Muscle layer of colon (tissue), 2 donors: Measurements from ENCODE around the gene GATA2.

ENCODE experiments used
- H3K27ac ChIP-seq: one replicate; pipeline ENCODE4 v1.7.0; 2013; ENCODE audit warnings: low read depth, mild to moderate bottlenecking, low read length, moderate library complexity
- H3K27me3 ChIP-seq, 2 donors: one replicate each; pipeline ENCODE4 v1.7.0; 2013; ENCODE audit warnings: low read length in 2 of 2, mild to moderate bottlenecking in 2 of 2; ENCODE audit not compliant: insufficient read depth in 2 of 2, control insufficient read depth in 1 of 2
- H3K36me3 ChIP-seq: one replicate; pipeline ENCODE4 v1.7.0; 2013; ENCODE audit warnings: mild to moderate bottlenecking, low read length; ENCODE audit not compliant: insufficient read depth
- H3K4me1 ChIP-seq: one replicate; pipeline ENCODE4 v1.7.0; 2013; ENCODE audit warnings: mild to moderate bottlenecking, low read length; ENCODE audit not compliant: insufficient read depth
- H3K4me3 ChIP-seq, 2 donors: one replicate each; pipeline ENCODE4 v1.7.0; 2013; ENCODE audit warnings: low read length in 2 of 2, low read depth in 1 of 2, mild to moderate bottlenecking in 1 of 2, moderate library complexity in 1 of 2
- H3K9ac ChIP-seq: one replicate; pipeline ENCODE4 v1.7.0; 2013; ENCODE audit warnings: low read length
- H3K9me3 ChIP-seq: one replicate; pipeline ENCODE4 v1.7.0; 2013; ENCODE audit warnings: mild to moderate bottlenecking, low read length
- donor health status: abdominal sarcoma.
- donor health status: Adenocarcinoma of cecum.

Gene GATA2

DNA sequence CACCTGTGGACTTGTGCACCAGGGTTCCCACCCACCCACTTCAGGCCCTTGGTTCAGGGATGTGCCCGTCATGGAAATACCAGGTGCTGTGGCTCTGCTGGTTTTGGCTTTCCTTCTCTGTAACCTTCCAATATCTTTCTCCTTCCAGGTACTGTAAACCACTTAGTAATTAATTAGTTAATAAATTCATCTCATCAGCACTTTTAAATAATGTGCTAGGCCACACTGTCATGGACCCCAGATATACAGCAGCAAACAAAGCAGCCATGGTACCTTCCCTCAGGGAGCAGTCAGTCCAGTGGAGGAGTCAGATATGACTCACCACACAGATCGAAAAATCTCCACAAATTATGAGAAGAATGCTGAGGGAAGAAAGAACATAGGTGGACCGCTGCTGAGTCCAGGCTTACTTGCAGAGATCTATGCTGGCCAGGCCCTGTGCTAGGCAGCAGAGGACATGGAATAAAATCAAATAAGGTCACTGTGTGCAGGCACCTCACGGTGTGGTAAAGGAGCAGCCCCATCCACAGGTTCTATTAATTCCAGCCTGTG is 6.8 kb upstream of the GATA2 start:
- Histone ChIP-seq H3K9me3 (no peaks in the 10 kb centered on the region), H3K27me3 (peaks cover 36 to 65% of the 10 kb centered on the region in 2 donors)

DNA sequence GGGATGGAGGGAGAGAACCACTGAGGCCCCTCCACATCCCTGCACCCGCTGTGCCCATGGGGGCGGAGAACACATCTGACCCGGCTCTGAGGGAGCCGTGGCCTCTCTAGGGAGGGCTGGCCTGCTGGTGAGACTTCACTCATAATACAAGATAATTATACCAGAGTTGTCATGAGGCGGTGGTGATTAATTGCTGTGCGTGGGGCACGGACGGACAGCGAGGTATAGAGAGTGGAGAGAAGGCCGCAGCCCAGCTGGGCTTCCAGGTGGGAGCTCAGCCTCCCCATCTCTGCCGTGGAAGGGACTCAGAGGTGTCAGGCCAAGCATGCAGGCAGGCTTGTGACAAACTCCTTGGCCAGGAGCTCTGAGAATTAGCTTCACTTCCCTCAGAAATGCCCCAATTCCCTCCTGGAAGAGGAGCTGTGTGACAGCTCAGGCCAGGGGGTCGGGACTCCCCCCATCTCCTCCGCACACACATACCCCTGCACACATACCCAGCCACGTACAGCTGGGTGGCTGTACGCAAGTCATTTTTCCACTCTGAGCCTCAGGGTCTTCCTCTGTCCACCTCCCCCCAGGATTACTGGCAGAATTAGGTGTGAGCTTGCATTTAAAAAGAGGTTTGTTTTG is 6.0 kb upstream of the GATA2 start:
- Histone ChIP-seq H3K4me1 (peaks cover 7% of the 10 kb centered on the region), H3K9me3 (no peaks in the 10 kb centered on the region), H3K9ac (no peak overlapping the region), H3K27me3 (peaks cover 44 to 64% of the 10 kb centered on the region in 2 donors), H3K4me3 (no peak overlapping the region), H3K36me3 (no peaks in the 10 kb centered on the region), H3K27ac (no peak overlapping the region)

More for the DNA sequence above, 6.8 kb upstream of the GATA2 start:
- Histone ChIP-seq H3K4me1 (peaks cover 7% of the 10 kb centered on the region), H3K4me3 (no peak overlapping the region), H3K27ac (no peak overlapping the region), H3K36me3 (no peaks in the 10 kb centered on the region), H3K9ac (no peak overlapping the region)

- H3K4me1 ChIP-seq: peaks cover 7% of the 10 kb centered on the region
These were observed 5.2 kb upstream of the GATA2 start for GRCh38 chr3:128498127-128498626.

DNA sequence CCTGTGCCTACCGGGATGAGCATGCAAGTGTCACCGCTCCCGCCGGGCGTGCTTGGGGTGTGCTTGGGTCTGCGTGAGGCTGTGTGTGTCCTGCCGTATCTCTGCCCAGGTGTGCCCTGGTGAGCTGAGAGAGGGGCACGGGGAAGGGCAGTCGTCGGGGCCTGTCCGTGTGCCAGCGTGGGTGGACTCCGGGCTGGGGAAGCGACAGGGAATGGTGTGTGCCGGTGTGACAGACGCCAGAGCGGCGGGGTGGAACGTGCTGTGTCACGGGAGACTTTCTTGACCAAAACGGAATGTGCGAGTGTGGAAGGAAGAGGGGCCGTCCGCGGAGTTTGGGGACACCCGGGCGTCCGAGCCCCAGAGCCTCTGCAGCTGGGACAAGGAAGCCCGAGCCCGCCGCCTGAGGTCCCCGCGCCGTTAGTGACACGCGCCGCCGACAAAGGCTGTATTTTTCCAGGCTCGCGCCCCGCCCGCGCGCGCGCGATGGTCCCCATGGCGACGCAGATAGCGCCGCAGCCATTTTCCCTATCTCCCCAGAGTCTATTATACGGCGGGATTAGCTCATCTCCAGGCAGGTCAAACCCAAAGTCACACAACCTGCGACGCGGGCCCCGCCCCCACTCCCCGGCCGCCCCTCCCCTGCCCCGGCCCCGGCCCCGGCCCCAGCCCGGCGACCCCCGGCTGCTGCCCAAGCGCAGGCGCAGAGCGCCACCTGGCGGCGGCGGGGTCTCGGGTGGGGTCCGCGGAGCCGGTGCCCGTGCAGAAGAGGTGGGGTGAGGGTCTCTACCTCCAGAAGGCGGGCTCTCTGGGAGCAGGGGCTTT is 4.5 kb upstream of the GATA2 start:
- H3K4me1 ChIP-seq: peaks cover 7% of the 10 kb centered on the region
- no peaks in the 10 kb centered on the region for H3K36me3 ChIP-seq
- peaks cover 50 to 72% of the 10 kb centered on the region in 2 donors for H3K27me3 ChIP-seq
- no peaks in the 10 kb centered on the region for H3K9me3 ChIP-seq
- H3K27ac ChIP-seq: no peak overlapping the region
- peak overlapping the region; percentile 38 to 50 for H3K4me3 ChIP-seq
- no peak overlapping the region for H3K9ac ChIP-seq

More at GRCh38 chr3:128498127-128498626, 5.2 kb upstream of the GATA2 start:
- H3K27ac ChIP-seq: no peak overlapping the region
- no peaks in the 10 kb centered on the region for H3K9me3 ChIP-seq
- H3K4me3 ChIP-seq: no peak overlapping the region
- no peak overlapping the region for H3K9ac ChIP-seq
- no peaks in the 10 kb centered on the region for H3K36me3 ChIP-seq
- H3K27me3 ChIP-seq: peaks cover 50 to 68% of the 10 kb centered on the region in 2 donors

DNA sequence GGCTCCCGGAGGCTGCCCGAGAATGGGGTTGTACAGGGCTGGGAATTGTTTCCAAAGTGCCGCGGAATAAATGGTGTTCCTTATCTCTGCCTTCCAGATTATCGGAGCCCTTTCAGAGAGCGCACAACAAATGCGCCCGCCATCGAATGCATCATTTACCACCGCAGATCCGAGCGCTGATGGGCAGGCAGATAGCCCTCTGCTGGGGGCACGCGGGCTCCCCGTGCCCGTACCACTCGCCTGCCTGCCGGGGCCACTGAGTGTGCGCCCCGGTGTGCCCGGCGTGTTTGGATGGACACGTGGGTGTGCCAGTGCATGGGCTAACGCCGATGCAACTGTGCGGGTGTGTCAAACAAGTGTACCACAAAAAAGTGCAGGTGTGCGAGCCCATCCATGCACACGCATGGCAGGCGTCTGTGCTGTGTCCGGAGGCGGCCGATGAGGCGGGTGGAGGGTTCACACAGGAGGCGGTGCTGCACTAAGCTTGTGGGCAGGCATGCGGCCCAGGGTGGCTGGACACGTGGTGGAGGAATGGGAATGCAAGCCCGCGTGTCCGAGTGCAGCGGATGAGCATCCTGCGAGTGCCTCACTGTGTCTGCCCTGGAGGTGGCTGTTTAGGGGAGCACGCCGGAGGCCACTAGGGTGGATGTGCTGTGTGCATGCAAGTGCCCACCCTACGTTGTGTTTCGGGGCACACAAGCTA is 3.8 kb upstream of the GATA2 start:
- H3K4me3 ChIP-seq: peak overlapping the region in 1 of 2 donors; percentile 38
- H3K27ac ChIP-seq: no peak overlapping the region
- no peaks in the 10 kb centered on the region for H3K9me3 ChIP-seq
- peaks cover 11% of the 10 kb centered on the region for H3K4me1 ChIP-seq
- peaks cover 53 to 79% of the 10 kb centered on the region in 2 donors for H3K27me3 ChIP-seq
- no peaks in the 10 kb centered on the region for H3K36me3 ChIP-seq
- no peak overlapping the region for H3K9ac ChIP-seq

GRCh38 chr3:128496019-128496601 is 3.1 kb upstream of the GATA2 start:
- Histone ChIP-seq H3K9me3 (no peaks in the 10 kb centered on the region), H3K9ac (no peak overlapping the region), H3K27ac (no peak overlapping the region), H3K4me1 (peaks cover 12% of the 10 kb centered on the region), H3K4me3 (no peak overlapping the region), H3K36me3 (no peaks in the 10 kb centered on the region), H3K27me3 (peaks cover 60 to 86% of the 10 kb centered on the region in 2 donors)

GRCh38 chr3:128495435-128495970 is 2.5 kb upstream of the GATA2 start:
- Histone ChIP-seq H3K9me3 (no peaks in the 10 kb centered on the region), H3K4me3 (no peak overlapping the region), H3K36me3 (no peaks in the 10 kb centered on the region), H3K27me3 (peaks cover 64 to 92% of the 10 kb centered on the region in 2 donors), H3K9ac (no peak overlapping the region), H3K27ac (no peak overlapping the region), H3K4me1 (peaks cover 12% of the 10 kb centered on the region)

DNA sequence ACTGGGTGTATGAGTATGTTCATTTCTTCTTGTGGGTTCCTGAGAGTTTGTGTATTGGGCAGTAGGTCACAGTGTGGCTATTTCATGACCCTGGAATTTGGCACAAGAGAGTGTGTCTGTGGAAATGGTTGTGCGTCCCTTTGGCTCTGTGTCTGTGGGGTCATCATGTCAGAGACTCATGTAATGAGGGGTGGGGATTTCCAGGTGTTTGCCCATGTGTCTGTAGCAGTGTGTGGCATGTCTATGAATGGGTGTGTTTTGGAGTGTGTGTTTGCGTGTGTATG is 1.3 kb upstream of the GATA2 start:
- Histone ChIP-seq H3K4me1 (peaks cover 22% of the 10 kb centered on the region), H3K4me3 (no peak overlapping the region), H3K36me3 (no peaks in the 10 kb centered on the region), H3K27ac (no peak overlapping the region), H3K9me3 (no peaks in the 10 kb centered on the region), H3K9ac (no peak overlapping the region), H3K27me3 (peaks cover 66 to 95% of the 10 kb centered on the region in 2 donors)

- H3K27me3 ChIP-seq: peaks cover 66 to 95% of the 10 kb centered on the region in 2 donors
- H3K36me3 ChIP-seq: no peaks in the 10 kb centered on the region
- no peak overlapping the region for H3K4me3 ChIP-seq
- H3K27ac ChIP-seq: no peak overlapping the region
- peaks cover 27% of the 10 kb centered on the region for H3K4me1 ChIP-seq
- H3K9ac ChIP-seq: no peak overlapping the region
- H3K9me3 ChIP-seq: no peaks in the 10 kb centered on the region
These were observed 767 bp upstream of the GATA2 start for GRCh38 chr3:128493570-128494366.

GRCh38 chr3:128491941-128492670 is 895 bp downstream of the GATA2 start:
- Histone ChIP-seq H3K27me3 (peaks cover 73 to 97% of the 10 kb centered on the region in 2 donors), H3K4me1 (peaks cover 37% of the 10 kb centered on the region), H3K4me3 (no peak overlapping the region), H3K9ac (no peak overlapping the region), H3K9me3 (no peaks in the 10 kb centered on the region), H3K36me3 (no peaks in the 10 kb centered on the region), H3K27ac (no peak overlapping the region)
